Right hindlimb (tissue), 1 donor: ENCODE data around the gene DBN1.
A peak's percentile ranks its signal among the peaks of the same experiment; 100 is the strongest.

Experiments used
- DNase-seq: peaks from one replicate; pipeline ENCODE4 v3.0.0-alpha.2; 2018

The DBN1 gene

GRCh38 chr5:177455036-177455660, 18.3 kb downstream of the DBN1 start:
- DNase-seq = peak; percentile 86

GRCh38 chr5:177454397-177455035, 18.9 kb downstream of the DBN1 start:
- peak; percentile 93 for DNase-seq

DNA sequence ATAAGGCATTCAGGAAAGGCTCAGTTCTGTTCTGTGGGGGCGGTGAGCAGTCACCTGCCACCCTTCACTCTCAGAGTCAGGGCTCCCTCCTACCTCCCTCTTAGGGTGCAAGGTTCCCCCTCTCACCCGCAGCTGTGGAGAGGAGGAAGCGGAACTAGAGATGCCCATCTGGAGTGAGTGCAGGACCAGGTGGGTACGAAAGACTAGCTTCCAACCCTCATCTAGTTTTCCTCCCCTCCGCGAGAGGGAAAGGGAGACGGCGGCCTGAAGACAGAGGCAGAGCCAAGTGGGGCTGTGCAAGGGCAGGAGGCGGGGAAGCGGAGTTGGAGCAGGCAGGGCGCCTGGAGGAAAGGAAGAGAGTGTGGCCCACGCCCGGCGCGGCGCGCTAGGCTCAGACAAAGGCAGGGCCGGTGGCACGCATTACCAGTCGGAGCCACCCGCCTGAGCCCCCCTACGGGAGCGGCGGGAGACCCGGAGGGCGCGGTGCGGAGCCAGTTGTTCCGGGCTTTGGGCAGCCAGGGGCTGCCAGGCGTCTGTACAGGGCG, 19.5 kb downstream of the DBN1 start:
- peak; percentile 79 for DNase-seq

- no peak for DNase-seq
Measured at GRCh38 chr5:177452688-177453638, 20.5 kb downstream of the DBN1 start.

DNA sequence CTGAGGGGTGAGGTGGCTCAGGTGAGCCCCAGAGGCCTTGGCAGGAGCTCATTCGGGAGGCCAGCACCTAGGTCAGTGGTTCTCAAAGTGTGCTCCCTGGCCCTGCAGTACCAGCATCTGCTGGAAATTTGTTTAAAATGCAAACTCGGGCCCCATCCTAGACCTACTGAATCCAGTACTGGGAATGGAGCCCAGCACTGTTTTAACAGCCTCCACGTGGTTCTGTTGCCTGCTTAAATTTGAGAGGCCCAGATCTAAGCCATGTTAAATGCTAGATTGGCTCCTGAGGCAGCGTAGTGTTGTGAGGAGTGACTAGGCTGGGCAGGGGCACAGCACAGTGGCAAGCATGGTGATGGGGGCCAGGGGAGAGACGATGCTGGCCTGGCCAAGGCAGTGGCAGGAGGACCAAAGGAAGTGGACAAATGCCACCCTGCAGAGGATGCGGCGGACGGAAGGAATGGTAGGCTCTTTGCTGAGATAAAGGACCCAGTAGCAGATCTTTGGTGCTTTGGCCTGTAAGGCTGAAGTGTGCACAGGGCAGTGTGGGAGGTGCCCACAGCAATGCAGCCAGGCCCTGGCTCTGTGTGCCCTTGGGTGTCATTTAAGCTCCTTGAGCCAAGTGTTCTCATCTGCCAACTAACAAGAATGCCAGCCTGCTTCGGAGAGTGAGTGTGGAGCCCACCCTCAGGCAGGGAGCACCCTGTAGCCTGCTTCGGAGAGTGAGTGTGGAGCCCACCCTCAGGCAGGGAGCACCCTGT, 22.6 kb downstream of the DBN1 start:
- no peak for DNase-seq

GRCh38 chr5:177449140-177450061, 24.0 kb downstream of the DBN1 start:
- DNase-seq = no peak

- no peak for DNase-seq
Measured at GRCh38 chr5:177448244-177448950, 25.0 kb downstream of the DBN1 start.

- DNase-seq = peak; percentile 63
Measured at GRCh38 chr5:177447611-177448243, 25.7 kb downstream of the DBN1 start.

DNA sequence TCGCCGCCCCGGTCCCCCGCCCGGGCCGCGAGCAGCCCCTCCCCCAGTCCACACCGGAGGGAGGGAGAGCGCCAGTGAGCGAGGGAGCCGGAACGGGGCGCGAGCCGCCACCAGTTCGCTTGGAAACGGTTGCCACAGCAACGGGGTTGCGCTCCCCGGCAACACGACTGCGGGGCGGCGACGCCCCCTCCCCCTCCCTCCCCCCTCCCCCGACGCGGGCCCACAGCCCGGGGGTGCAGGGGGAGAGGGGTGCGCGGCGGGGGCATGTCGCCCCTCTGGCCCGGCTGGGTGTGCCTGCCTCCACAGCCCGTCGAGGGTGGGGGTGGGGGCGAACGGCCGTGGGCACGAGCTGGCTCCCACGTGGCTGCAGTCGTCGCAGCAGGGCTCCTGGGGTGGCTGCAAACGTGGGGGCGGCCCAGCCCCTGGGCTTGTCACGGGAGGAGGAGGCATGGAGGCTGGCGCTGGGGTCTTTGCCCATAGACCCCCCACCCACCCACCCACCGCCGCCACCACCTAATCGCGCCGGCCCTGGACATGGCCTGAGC, 26.3 kb downstream of the DBN1 start:
- peak; percentile 77 for DNase-seq

- peak; percentile 78 for DNase-seq
Measured at GRCh38 chr5:177446200-177447065, 27.0 kb downstream of the DBN1 start, which contains the start of gene PRR7. Gene PRR7 (plus strand): TSS chr5:177446814. CDS start chr5:177455068, 8,254 bp downstream.

GRCh38 chr5:177445917-177446199, 27.6 kb downstream of the DBN1 start:
- no peak for DNase-seq

DNA sequence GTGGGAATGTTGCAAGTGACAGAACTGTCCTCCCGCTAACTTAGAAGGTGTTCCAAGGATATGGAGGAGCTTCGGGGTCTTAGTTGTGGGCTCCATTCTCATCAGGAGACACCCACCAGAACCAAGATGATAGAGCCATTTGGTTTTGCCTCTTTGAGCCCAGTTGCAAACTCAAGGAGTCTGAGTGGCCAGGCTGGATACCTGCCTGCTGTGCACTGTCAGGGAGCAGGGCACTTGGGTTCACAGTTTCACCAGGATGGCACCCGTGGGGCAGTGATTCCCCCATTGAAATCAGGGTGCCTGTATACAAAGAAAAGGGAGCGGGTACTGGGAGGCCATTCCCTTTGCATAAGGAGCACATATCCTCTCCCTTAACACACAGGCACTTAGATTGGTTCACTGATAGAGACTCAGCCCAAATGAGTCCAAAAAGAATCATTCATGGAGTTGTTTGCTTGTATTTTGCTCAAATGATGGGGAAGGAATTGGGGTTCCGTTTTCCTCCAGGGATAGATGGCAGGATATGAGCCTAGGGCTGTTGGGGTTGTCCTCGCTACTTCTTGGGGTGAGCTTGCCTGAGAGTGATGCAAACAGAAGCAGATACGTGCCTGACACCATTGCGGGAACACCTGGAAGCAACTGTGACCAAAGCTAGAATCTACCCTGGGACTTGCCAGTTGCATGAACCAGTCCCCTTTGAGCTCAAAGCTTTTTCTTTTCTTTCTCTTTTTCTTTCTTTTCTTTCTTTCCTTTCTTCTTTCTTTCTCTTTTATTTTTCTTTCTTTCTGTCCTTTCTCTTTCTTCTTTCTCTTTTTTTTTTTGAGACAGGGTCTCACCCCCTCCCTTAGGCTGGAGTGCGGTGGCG, 28.1 kb downstream of the DBN1 start:
- no peak for DNase-seq

GRCh38 chr5:177444106-177445051, 29.1 kb downstream of the DBN1 start:
- no peak for DNase-seq

DNA sequence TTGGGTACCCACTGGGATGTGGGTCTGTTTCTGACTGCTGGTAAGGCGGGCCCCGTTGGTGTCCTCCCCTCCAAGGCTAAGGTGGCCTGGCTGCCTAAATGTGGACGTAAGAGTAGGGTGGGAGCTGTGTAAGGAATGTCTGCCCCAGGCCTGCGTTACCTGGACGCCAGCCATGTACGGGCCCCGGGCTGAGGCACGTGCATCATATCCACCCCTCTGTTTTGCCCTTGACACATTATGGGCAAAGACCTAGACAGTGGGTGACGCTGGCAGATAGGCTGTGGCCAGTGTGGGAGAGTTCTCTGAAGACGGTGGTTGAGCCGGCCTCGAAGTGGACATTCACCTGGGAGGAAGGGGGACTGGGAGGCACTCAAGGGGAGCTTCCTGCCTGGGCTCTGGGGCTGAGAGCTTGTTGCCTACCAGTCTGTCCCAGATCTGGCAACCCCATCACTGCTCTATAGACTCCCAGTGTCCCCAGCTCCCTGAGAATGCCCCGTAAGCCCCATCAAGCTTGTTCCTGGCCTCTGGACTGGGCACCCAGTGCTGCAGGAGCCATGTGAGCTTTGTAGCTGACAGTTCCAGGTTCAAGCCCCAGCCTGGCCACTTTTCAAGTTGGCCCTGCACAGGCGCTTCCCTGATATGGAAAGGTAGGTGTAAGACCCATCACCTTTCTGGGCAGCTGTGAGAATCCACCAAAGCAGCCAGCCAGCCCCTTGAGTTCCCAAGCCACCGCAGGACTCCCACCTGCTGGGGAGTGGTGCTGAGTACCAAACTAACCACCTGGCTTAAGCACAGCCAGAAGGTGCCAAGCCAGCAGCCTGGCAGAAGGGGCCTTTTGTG, 30.1 kb downstream of the DBN1 start:
- no peak for DNase-seq

DNA sequence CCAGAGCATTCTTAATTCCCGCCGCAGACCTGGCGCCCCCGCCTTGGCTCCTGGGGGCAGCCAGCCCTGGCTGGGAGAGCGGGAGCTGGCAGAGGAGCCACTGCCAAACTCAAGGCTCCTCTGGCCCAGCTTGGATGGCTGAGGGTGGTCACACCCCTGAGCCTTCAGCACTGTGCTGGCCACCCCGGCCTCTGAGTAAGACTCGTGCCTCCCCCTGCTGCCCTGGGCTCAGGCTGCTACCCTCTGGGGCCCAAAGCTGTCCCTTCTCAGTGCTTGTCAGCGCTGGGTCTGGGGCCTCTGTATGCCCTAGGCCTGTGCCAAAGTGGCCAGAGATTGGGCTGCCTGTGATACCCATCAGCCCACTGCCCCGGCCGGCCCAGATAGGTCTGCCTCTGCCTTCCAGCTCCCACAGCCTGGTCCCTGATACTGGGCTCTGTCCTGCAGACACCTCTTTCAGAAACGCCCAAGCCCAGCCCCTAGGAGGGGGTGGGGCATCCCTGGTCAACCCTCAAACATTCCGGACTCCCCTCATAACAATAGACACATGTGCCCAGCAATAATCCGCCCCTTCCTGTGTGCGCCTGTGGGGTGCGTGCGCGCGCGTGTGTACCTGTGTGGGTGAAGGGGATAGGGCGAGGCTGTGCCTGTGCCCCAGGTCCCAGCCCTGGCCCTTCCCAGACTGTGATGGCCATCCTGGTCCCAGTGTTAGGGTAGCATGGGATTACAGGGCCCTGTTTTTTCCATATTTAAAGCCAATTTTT, 31.2 kb downstream of the DBN1 start:
- DNase-seq = peak; percentile 15
